ENCODE data around the gene HJV. TPM values are rescaled to one million over a fixed set of nuclear protein-coding genes. Genes with fewer than 3 reads are reported as not detected.

The HJV gene
- total and polyA plus RNA-seq, 2 donors (not counting 1 experiment from before 2014, with no cell fraction given), result not detected

DNA sequence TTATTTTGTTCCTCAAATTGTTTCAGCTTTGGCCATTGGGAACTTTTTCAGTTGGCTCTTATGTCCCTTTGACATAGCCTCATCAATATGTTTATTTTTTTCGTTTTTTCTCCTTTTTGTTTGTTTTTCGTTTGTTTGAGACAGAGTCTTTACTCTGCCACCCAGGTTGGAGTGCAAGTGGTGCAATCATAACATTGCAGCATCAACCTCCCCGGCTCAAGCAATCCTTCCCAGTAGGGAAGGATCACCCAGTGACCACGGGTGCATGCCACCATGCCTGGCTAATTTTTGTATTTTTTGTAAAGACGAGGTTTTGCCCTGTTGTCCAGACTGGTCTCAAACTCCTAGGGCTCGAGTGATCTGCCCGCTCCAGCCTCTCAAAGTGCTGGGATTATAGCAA, 49.0 kb downstream of the HJV start:
- no peaks in the 10 kb centered on the region for H3K36me3 ChIP-seq (ENCODE audit: control insufficient read depth, insufficient read depth, low read length)

More for the DNA sequence above, 49.0 kb downstream of the HJV start:
- Histone ChIP-seq H3K4me3 (replicated peaks in 1 of 4; ENCODE audit: control extremely low read depth in 1 of 4, insufficient read depth in 1 of 4, low read depth in 3 of 4, low read length in 4 of 4) (no peak overlapping the region), H3K27ac (ENCODE audit: insufficient read depth, low read length) (no peak overlapping the region), H3K4me1 (ENCODE audit: control insufficient read depth, extremely low read depth, insufficient read depth, low read length) (no peaks in the 10 kb centered on the region), H3K79me2 (ENCODE audit: control insufficient read depth, insufficient read depth, low read length) (no peaks in the 10 kb centered on the region), H3K4me2 (ENCODE audit: extremely low read depth, insufficient read depth, low read length) (no peak overlapping the region), H3K9ac (ENCODE audit: insufficient read depth, low read length) (no peak overlapping the region), H2AFZ (ENCODE audit: low read length) (no peak overlapping the region), H3K27me3 (ENCODE audit: control insufficient read depth, insufficient read depth, low read length) (no peaks in the 10 kb centered on the region), H3K9me3 (ENCODE audit: control insufficient read depth, insufficient read depth, low read depth, low read length) (no peaks in the 10 kb centered on the region), H4K20me1 (ENCODE audit: control insufficient read depth, extremely low read depth, insufficient read depth, low read length) (no peaks in the 10 kb centered on the region)
- TF ChIP-seq EZH2 (IDR thresholded peaks at IDR 0.05; ENCODE audit: low read length, missing control alignments), result no peak
- TF ChIP-seq, protein P1, sequence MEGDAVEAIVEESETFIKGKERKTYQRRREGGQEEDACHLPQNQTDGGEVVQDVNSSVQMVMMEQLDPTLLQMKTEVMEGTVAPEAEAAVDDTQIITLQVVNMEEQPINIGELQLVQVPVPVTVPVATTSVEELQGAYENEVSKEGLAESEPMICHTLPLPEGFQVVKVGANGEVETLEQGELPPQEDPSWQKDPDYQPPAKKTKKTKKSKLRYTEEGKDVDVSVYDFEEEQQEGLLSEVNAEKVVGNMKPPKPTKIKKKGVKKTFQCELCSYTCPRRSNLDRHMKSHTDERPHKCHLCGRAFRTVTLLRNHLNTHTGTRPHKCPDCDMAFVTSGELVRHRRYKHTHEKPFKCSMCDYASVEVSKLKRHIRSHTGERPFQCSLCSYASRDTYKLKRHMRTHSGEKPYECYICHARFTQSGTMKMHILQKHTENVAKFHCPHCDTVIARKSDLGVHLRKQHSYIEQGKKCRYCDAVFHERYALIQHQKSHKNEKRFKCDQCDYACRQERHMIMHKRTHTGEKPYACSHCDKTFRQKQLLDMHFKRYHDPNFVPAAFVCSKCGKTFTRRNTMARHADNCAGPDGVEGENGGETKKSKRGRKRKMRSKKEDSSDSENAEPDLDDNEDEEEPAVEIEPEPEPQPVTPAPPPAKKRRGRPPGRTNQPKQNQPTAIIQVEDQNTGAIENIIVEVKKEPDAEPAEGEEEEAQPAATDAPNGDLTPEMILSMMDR (conservative IDR thresholded peaks at IDR 0.05 in 1 of 2, IDR thresholded peaks at IDR 0.05 in 1 of 2; ENCODE audit: low read depth in 1 of 2, low read length in 2 of 2), result no peak
- DNase-seq (ENCODE audit: low read depth in 2 of 2), result no peak

Other genes starting within 250 kb of the HJV start
- gene RNF115, start 197.6 kb downstream of the HJV start, total RNA-seq, result 9.2 and 19.8 TPM in 2 replicates
- 16.2 and 25.5 TPM in 2 replicates for gene RNF115, start 197.6 kb downstream of the HJV start, polyA plus RNA-seq
- gene POLR3C, start 197.5 kb downstream of the HJV start, total RNA-seq, result 32.1 and 38.3 TPM in 2 replicates
- 45.1 and 64.5 TPM in 2 replicates for gene POLR3C, start 197.5 kb downstream of the HJV start, polyA plus RNA-seq
- gene NUDT17, start 176.1 kb downstream of the HJV start, total RNA-seq, result 2.1 and 5.1 TPM in 2 replicates
- gene NUDT17, start 176.1 kb downstream of the HJV start, polyA plus RNA-seq, result 3.4 and 4.5 TPM in 2 replicates
- gene PIAS3, start 162.7 kb downstream of the HJV start, total RNA-seq, result 5.1 and 8.9 TPM in 2 replicates
- 22.9 and 29.3 TPM in 2 replicates for gene PIAS3, start 162.7 kb downstream of the HJV start, polyA plus RNA-seq
- 2.3 and 4.5 TPM in 2 replicates for gene ANKRD35, start 135.9 kb downstream of the HJV start, total RNA-seq
- 0.65 and 3.4 TPM in 2 replicates for gene ANKRD35, start 135.9 kb downstream of the HJV start, polyA plus RNA-seq
- 0.51 and 2.8 TPM in 2 replicates for gene ITGA10, start 111.7 kb downstream of the HJV start, total RNA-seq
- gene ITGA10, start 111.7 kb downstream of the HJV start, polyA plus RNA-seq, result 1.2 and 1.7 TPM in 2 replicates
- gene PEX11B, start 103.0 kb downstream of the HJV start, total RNA-seq, result 21.1 and 28.2 TPM in 2 replicates
- gene PEX11B, start 103.0 kb downstream of the HJV start, polyA plus RNA-seq, result 34.3 and 41.3 TPM in 2 replicates
- gene RBM8A, start 94.3 kb downstream of the HJV start, total RNA-seq, result 56.6 and 61.9 TPM in 2 replicates
- gene RBM8A, start 94.3 kb downstream of the HJV start, polyA plus RNA-seq, result 137 and 235 TPM in 2 replicates
- 10.5 and 14.2 TPM in 2 replicates for gene LIX1L, start 63.7 kb downstream of the HJV start, total RNA-seq
- gene LIX1L, start 63.7 kb downstream of the HJV start, polyA plus RNA-seq, result 63.3 and 65.7 TPM in 2 replicates
- gene ANKRD34A, start 57.2 kb downstream of the HJV start, total RNA-seq, result 0.26 and 1.2 TPM in 2 replicates
- gene ANKRD34A, start 57.2 kb downstream of the HJV start, polyA plus RNA-seq, result 1.9 and 2.6 TPM in 2 replicates
- 15.4 and 23.8 TPM in 2 replicates for gene POLR3GL, start 57.0 kb downstream of the HJV start, total RNA-seq
- 22.6 and 23.3 TPM in 2 replicates for gene POLR3GL, start 57.0 kb downstream of the HJV start, polyA plus RNA-seq
- 361 and 773 TPM in 2 replicates for gene TXNIP, start 25.2 kb downstream of the HJV start, total RNA-seq
- 61.1 and 204 TPM in 2 replicates for gene TXNIP, start 25.2 kb downstream of the HJV start, polyA plus RNA-seq
- gene NBPF10, start 123.1 kb upstream of the HJV start, total RNA-seq, result 5.1 and 5.4 TPM in 2 replicates
- gene NBPF10, start 123.1 kb upstream of the HJV start, polyA plus RNA-seq, result 0.93 and 2.3 TPM in 2 replicates
- gene NOTCH2NLA, start 207.3 kb upstream of the HJV start, total RNA-seq, result 61.1 and 150 TPM in 2 replicates
- 8.5 and 30.7 TPM in 2 replicates for gene NOTCH2NLA, start 207.3 kb upstream of the HJV start, polyA plus RNA-seq